ENCODE data around the gene ZBTB49.

- TF ChIP-seq REST (IDR thresholded peaks at IDR 0.05; ENCODE audit: insufficient read depth in 1 of 2, low read depth in 2 of 2, low read length in 2 of 2) (no peak), POLR2AphosphoS5 (IDR thresholded peaks at IDR 0.05; ENCODE audit: low read depth, low read length) (no peak), SIN3A (IDR thresholded peaks at IDR 0.05; ENCODE audit: borderline replicate concordance, insufficient read depth, low read length) (no peak), TAF1 (IDR thresholded peaks at IDR 0.05; ENCODE audit: borderline replicate concordance, insufficient read depth, low read length) (no peak)
Measured at GRCh38 chr4:4248885-4249203, 41.2 kb upstream of the ZBTB49 start.
